ENCODE measurements around the gene SUSD4. TPM values are rescaled to one million over a fixed set of nuclear protein-coding genes. Genes with fewer than 3 reads are reported as not detected.

SUSD4 gene
- 1 to 10 TPM; 2.0 to 3.9 TPM for total RNA-seq
- polyA plus RNA-seq (ENCODE audit: insufficient read length in 6 of 6): 10 to 100 TPM; 22.8 to 29.2 (median 25.6) TPM
- long read RNA-seq, donor 1, partial matches to known transcripts: 0 of 3 reads
- long read RNA-seq, donor 1, other reads (novel, unspliced or antisense): 0 of 3 reads
- long read RNA-seq, donor 2, partial matches to known transcripts: 5 of 9 reads
- long read RNA-seq, donor 2, other reads (novel, unspliced or antisense): 0 of 9 reads
- long read RNA-seq, donor 3: 0 reads
- long read RNA-seq, donor 4, partial matches to known transcripts: 0 of 3 reads
- long read RNA-seq, donor 4, other reads (novel, unspliced or antisense): 1 of 3 reads
- long read RNA-seq, donor 5, partial matches to known transcripts: 0 of 3 reads
- long read RNA-seq, donor 5, other reads (novel, unspliced or antisense): 0 of 3 reads
- long read RNA-seq, donor 6, partial matches to known transcripts: 7 of 9 reads
- long read RNA-seq, donor 6, other reads (novel, unspliced or antisense): 0 of 9 reads
- long read RNA-seq, donor 7: 0 reads
- long read RNA-seq, donor 8, partial matches to known transcripts: 0 of 3 reads
- long read RNA-seq, donor 8, other reads (novel, unspliced or antisense): 0 of 3 reads
- long read RNA-seq, donor 9: 0 reads
- long read RNA-seq, donor 10: 0 reads
- long read RNA-seq, donor 11, partial matches to known transcripts: 6 of 10 reads
- long read RNA-seq, donor 11, other reads (novel, unspliced or antisense): 0 of 10 reads
- long read RNA-seq, donor 12, partial matches to known transcripts: 0 of 1 reads
- long read RNA-seq, donor 12, other reads (novel, unspliced or antisense): 0 of 1 reads

DNA sequence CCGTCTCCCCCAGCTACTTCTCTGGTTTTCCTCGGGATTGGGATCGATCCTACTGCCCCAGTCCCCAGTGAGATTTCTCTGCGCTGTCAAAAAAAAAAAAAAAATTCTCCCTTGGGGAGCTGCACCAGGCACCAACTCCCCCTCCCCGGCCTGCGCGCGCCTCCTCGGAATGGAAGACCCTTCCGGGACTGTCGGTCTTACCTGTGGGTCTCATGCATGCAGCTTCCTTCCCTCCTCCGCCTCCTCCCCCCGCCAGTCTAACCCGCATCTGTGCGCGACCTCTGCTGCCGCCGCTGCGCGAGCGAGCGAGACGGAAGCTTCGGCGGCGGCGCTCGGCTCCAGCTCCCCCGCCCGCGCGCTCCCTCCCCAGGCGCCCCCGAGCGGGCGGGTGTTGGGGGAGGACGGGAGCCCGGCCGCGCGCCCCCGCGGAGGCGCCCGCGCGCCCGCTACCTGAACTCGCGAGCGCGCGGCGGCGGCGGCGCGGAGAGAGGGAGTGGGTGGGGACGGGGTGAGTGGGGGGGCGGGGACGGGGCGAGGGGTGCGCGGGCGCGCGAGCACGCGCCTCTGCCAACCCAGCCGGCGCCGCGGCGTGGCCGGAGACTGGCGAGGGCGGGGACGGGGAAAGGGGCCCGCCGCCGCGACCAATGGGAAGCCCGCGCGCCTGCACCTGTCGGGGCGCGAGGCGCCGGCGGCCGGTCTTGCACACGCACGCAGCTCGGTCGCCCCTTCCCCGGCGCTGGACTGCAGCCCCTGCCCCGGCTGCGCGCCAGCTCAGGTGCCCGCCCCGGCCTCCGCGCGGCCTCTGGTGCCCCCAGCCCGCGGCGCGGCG, at the start of gene SUSD4:
Gene SUSD4 (minus strand): TSS at position 321 of the 829 bp plus-strand sequence. CDS start 751 bp downstream, outside the sequence.
- Histone ChIP-seq H3K9me3 (no peaks in the 10 kb centered on the region), H3K4me1 (peaks cover 15 to 19% of the 10 kb centered on the region in 2 donors), H3K27me3 (peaks cover 15 to 74% of the 10 kb centered on the region in 2 donors), H3K27ac (no peak within 1 kb of the TSS), H3K4me3 (peak within 1 kb of the TSS; percentile 31 to 43), H3K36me3 (no peaks in the 10 kb centered on the region)
- peak; percentile 89 for ATAC-seq
- DNase-seq: peak; percentile 28 to 87 (median 54)
- TF ChIP-seq, protein P1, sequence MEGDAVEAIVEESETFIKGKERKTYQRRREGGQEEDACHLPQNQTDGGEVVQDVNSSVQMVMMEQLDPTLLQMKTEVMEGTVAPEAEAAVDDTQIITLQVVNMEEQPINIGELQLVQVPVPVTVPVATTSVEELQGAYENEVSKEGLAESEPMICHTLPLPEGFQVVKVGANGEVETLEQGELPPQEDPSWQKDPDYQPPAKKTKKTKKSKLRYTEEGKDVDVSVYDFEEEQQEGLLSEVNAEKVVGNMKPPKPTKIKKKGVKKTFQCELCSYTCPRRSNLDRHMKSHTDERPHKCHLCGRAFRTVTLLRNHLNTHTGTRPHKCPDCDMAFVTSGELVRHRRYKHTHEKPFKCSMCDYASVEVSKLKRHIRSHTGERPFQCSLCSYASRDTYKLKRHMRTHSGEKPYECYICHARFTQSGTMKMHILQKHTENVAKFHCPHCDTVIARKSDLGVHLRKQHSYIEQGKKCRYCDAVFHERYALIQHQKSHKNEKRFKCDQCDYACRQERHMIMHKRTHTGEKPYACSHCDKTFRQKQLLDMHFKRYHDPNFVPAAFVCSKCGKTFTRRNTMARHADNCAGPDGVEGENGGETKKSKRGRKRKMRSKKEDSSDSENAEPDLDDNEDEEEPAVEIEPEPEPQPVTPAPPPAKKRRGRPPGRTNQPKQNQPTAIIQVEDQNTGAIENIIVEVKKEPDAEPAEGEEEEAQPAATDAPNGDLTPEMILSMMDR (IDR thresholded peaks at IDR 0.05): no peak
- intact Hi-C loops (cut with DNase I): no loop called here

GRCh38 chr1:223413216-223413615, 49.2 kb upstream of the SUSD4 start:
- intact Hi-C loops (cut with DNase I): no loop called here
- no peak overlapping the region for H3K27ac ChIP-seq
- no peak for ATAC-seq
- TF ChIP-seq, protein P1 (IDR thresholded peaks at IDR 0.05): no peak
- no peak overlapping the region for H3K4me3 ChIP-seq
- H3K4me1 ChIP-seq: no peaks in the 10 kb centered on the region
- DNase-seq: no peak
- H3K27me3 ChIP-seq: no peaks in the 10 kb centered on the region
- no peaks in the 10 kb centered on the region for H3K36me3 ChIP-seq
- no peaks in the 10 kb centered on the region for H3K9me3 ChIP-seq

GRCh38 chr1:223411710-223412109, 47.7 kb upstream of the SUSD4 start:
- no peak overlapping the region for H3K4me3 ChIP-seq
- intact Hi-C loops (cut with DNase I): no loop called here
- no peaks in the 10 kb centered on the region for H3K36me3 ChIP-seq
- H3K27me3 ChIP-seq: no peaks in the 10 kb centered on the region
- DNase-seq (no peak), ATAC-seq (no peak)
- H3K27ac ChIP-seq: no peak overlapping the region
- no peaks in the 10 kb centered on the region for H3K9me3 ChIP-seq
- H3K4me1 ChIP-seq: no peaks in the 10 kb centered on the region
- TF ChIP-seq, protein P1 (IDR thresholded peaks at IDR 0.05): no peak

DNA sequence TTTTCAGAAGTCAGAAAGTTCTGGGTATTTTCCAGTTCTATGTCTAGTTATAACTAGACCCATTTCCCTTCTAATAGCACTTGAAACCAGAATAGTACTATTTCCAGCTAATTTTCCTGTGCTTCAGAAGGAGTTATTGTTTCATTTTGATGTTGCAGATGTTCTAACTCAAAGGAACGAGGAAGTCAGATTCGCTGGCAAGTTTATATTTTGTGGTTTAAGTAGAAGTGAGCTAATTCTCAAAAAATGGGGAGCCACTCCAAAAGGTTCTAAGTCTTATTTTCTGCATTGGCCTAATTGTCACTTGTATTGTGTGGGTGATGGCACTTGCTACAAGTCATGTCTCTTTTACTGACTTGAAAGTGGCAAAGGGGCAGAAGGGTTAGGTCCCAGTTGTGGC, 47.3 kb upstream of the SUSD4 start:
- H3K36me3 ChIP-seq: no peaks in the 10 kb centered on the region
- no peaks in the 10 kb centered on the region for H3K9me3 ChIP-seq
- DNase-seq (no peak), ATAC-seq (peak; percentile 24)
- intact Hi-C loops (cut with DNase I): no loop called here
- H3K27me3 ChIP-seq: no peaks in the 10 kb centered on the region
- H3K4me1 ChIP-seq: no peaks in the 10 kb centered on the region
- no peak overlapping the region for H3K4me3 ChIP-seq
- H3K27ac ChIP-seq: no peak overlapping the region
- TF ChIP-seq, protein P1 (IDR thresholded peaks at IDR 0.05): no peak

Data from left lung (tissue), 14 donors.